Gastrocnemius medialis (tissue), 4 donors: Measurements from ENCODE around the gene DYRK1A.

Source experiments
- CTCF ChIP-seq, 5 experiments: fragments of 450-650 bp in 3 of 5; fragments of 200-600 bp in 2 of 5; sonication (generic) in 2 of 5; IDR thresholded peaks in 4 of 5; conservative IDR thresholded peaks in 1 of 5; 1 replicate in 4 of 5; 2 replicates in 1 of 5; pipeline ENCODE4 v1.5.1; 2016 to 2019; ENCODE audit warnings: antibody characterized with exemption in 5 of 5, mild to moderate bottlenecking in 3 of 5, moderate library complexity in 3 of 5
- POLR2A ChIP-seq, 2 donors: fragments of 450-650 bp; IDR thresholded peaks; one replicate each; pipeline ENCODE4 v1.6.1; 2017; ENCODE audit warnings: antibody characterized with exemption in 2 of 2, mild to moderate bottlenecking in 2 of 2, moderate library complexity in 2 of 2

DNA sequence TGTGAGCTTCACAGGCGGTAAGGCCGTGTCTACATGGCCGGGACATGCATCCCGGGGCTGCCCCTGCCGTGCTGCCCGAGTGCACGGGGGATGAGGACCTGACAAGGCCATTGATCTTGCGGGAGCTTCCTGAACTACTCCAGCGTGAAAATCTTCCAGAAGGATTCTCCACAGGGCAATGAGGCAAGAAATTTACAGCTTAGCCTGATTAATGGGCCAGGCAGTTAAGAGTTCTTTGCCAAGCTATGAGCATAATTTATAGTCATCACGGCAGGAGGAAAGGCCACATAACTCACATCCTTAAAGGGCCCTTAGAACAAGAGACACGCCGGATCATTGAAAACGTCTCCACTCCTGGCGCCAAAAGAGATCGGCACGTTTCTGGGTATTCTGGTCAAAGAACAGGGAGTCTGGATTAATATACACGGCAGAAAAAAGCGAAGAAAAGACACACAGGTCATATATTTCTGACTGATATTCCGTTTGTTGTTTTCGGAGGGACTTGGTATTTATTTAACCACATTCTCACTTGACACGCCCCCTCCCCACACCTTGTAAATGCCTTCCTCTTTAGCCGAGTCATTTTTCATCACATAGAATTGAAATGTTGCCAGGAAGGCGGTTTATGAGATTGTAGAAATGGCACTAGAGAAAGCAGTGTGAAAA is 180.5 kb downstream of the DYRK1A start:
- no peak for TF ChIP-seq CTCF (IDR thresholded peaks at IDR 0.05 in 4 of 5, conservative IDR thresholded peaks at IDR 0.05 in 1 of 5)
- TF ChIP-seq POLR2A (IDR thresholded peaks at IDR 0.05): no peak
